OCI-LY7 (cell line): ENCODE results near the gene ZBTB42. TPM values are rescaled to one million over a fixed set of nuclear protein-coding genes. Genes with fewer than 3 reads are reported as not detected.

Experiments
- BruUV-seq: library from RNA; stranded (reverse); fragments of 400-500 nt; replicated peaks from 2 replicates; lab custom pipeline; 2021; lab: Mats Ljungman, UMichigan
- CTCF ChIA-PET: fragments of 300-600 bp; sonication (Branson Sonifier 250); formaldehyde crosslinking; loops from one replicate; lab custom pipeline; 2022; ENCODE audit warnings: antibody characterized with exemption; ENCODE audit not compliant: unreplicated experiment; lab: Charles Lee
- POLR2A ChIA-PET: fragments of 300-600 bp; sonication (Branson Sonifier 250); formaldehyde crosslinking; loops from one replicate; lab custom pipeline; 2022; ENCODE audit warnings: antibody characterized with exemption; lab: Charles Lee
- DNase-seq: peaks from one replicate; pipeline ENCODE4 v3.0.0-alpha.2; 2015; ENCODE audit warnings: low spot score
- H2AFZ ChIP-seq: fragments of 200-600 bp; sonication (generic), shearing (Covaris generic); 2 replicates; pipeline ENCODE4 v1.6.1; 2014; ENCODE audit warnings: mild to moderate bottlenecking, antibody characterized with exemption, low read length, moderate library complexity
- H3K27ac ChIP-seq: fragments of 200-600 bp; sonication (generic); 2 replicates; pipeline ENCODE4 v1.5.1; 2014; ENCODE audit warnings: mixed run types, low read depth, mild to moderate bottlenecking, moderate library complexity, low read length, inconsistent platforms; ENCODE audit not compliant: poor library complexity, severe bottlenecking
- H3K36me3 ChIP-seq: fragments of 200-600 bp; sonication (generic); 2 replicates; pipeline ENCODE4 v1.6.1; 2014; ENCODE audit warnings: mild to moderate bottlenecking, antibody characterized with exemption, low read length, moderate library complexity, mixed read lengths; ENCODE audit not compliant: insufficient read depth
- H3K4me1 ChIP-seq: fragments of 200-600 bp; sonication (generic); 2 replicates; pipeline ENCODE4 v1.5.1; 2014; ENCODE audit warnings: mild to moderate bottlenecking, low read length; ENCODE audit not compliant: insufficient read depth, poor library complexity, severe bottlenecking
- H3K4me2 ChIP-seq: fragments of 200-600 bp; sonication (generic); 2 replicates; pipeline ENCODE4 v1.6.1; 2014; ENCODE audit warnings: mild to moderate bottlenecking, low read length
- H3K4me3 ChIP-seq: fragments of 200-600 bp; sonication (generic); 2 replicates; pipeline ENCODE4 v1.5.1; 2014; ENCODE audit warnings: mild to moderate bottlenecking, low read depth, low read length; ENCODE audit not compliant: poor library complexity, severe bottlenecking
- H3K79me2 ChIP-seq: fragments of 200-600 bp; sonication (generic); 2 replicates; pipeline ENCODE4 v1.6.1; 2016; ENCODE audit warnings: low read depth, mild to moderate bottlenecking, low read length, moderate library complexity, mixed read lengths; ENCODE audit not compliant: insufficient read depth
- H3K9me2 ChIP-seq: fragments of 200-600 bp; sonication (generic); 2 replicates; pipeline ENCODE4 v1.6.1; 2016; ENCODE audit warnings: mild to moderate bottlenecking, low read length, mixed read lengths; ENCODE audit not compliant: insufficient read depth
- H3K9me3 ChIP-seq: fragments of 200-600 bp; sonication (generic); 2 replicates; pipeline ENCODE4 v1.6.1; 2014; ENCODE audit warnings: mild to moderate bottlenecking, mixed run types, low read length, mixed read lengths
- H4K20me1 ChIP-seq: fragments of 200-600 bp; sonication (generic); 2 replicates; pipeline ENCODE4 v1.6.1; 2014; ENCODE audit warnings: mild to moderate bottlenecking, antibody characterized with exemption, low read length, moderate library complexity, mixed read lengths; ENCODE audit not compliant: insufficient read depth
- CTCF ChIP-seq: fragments of 200-600 bp; sonication (generic); conservative IDR thresholded peaks from 2 replicates; pipeline ENCODE4 v1.5.1; 2014; ENCODE audit warnings: mild to moderate bottlenecking, antibody characterized with exemption, low read length, moderate library complexity, mixed read lengths
- EZH2phosphoT487 ChIP-seq: fragments of 200-600 bp; sonication (generic); IDR thresholded peaks from 2 replicates; pipeline ENCODE4 v1.6.1; 2018; ENCODE audit warnings: low read depth, borderline replicate concordance, mild to moderate bottlenecking, mixed run types, antibody characterized with exemption, low read length, moderate library complexity, mixed read lengths
- intact Hi-C: fragments of 100-400 bp; cut with micrococcal nuclease; formaldehyde crosslinking; loops from one replicate; pipeline ENCODE4 v1.10.0; 2022; ENCODE audit not compliant: unreplicated experiment
- total RNA-seq, 2 experiments: library from RNA; depleted of rRNA in 1 of 2; stranded (reverse); fragments of >200 nt in 1 of 2; shearing (Covaris generic) in 1 of 2; gene quantifications; 2 replicates each; pipeline ENCODE4 v1.2.3, GENCODE V29; 2014 to 2022

ZBTB42 gene
- total RNA-seq, 2 experiments from 2014 or later: 0.98 to 1.9 TPM

- Histone ChIP-seq H3K4me3 (peak overlapping the region; percentile 91), H3K4me1 (peaks cover 57% of the 10 kb centered on the region), H3K36me3 (peaks cover 42% of the 10 kb centered on the region), H3K27ac (peak overlapping the region; percentile 42), H2AFZ (no peak overlapping the region), H4K20me1 (peaks cover 14% of the 10 kb centered on the region), H3K9me2 (no peaks in the 10 kb centered on the region), H3K4me2 (peak overlapping the region; percentile 100), H3K9me3 (0 out of 2 replicates have a peak, but pooled peaks cover 10% of the 10 kb centered on the region), H3K79me2 (peaks cover 38% of the 10 kb centered on the region)
- no TSS peak for BruUV-seq
- intact Hi-C loops: loop anchor here (1.0 to 10.0 kb wide), 4 partner anchors 41 to 271 kb away; partner anchors contain the start of gene CDCA4
- POLR2A ChIA-PET: interaction anchor here (1.2 to 1.9 kb wide), 4 partner anchors 9 to 97 kb away, joined by 3 to 9 read pairs (median 4); no protein-coding TSS in a partner anchor
- CTCF ChIA-PET: interaction anchor here (1.4 kb wide), 1 partner anchor 15 kb away, joined by 6 read pairs; no protein-coding TSS in a partner anchor
- no peak for TF ChIP-seq EZH2phosphoT487
- TF ChIP-seq CTCF: no peak
- peak; percentile 18 for DNase-seq
Observed at GRCh38 chr14:104753528-104754212, 47.2 kb upstream of the ZBTB42 start.

- Histone ChIP-seq H3K4me1 (peaks cover 51% of the 10 kb centered on the region), H4K20me1 (peaks cover 14% of the 10 kb centered on the region), H3K4me2 (peak overlapping the region; percentile 100), H3K79me2 (peaks cover 38% of the 10 kb centered on the region), H3K4me3 (peak overlapping the region; percentile 91), H2AFZ (no peak overlapping the region), H3K27ac (no peak overlapping the region), H3K9me2 (no peaks in the 10 kb centered on the region), H3K9me3 (0 out of 2 replicates have a peak, but pooled peaks cover 10% of the 10 kb centered on the region), H3K36me3 (peaks cover 48% of the 10 kb centered on the region)
- intact Hi-C loops: loop anchor here (5.0 to 10.0 kb wide), 2 partner anchors 123 to 270 kb away; partner anchors contain the start of gene CDCA4
- POLR2A ChIA-PET: interaction anchor here (0.5 to 1.5 kb wide), 2 partner anchors 16 to 106 kb away, joined by 4 read pairs; no protein-coding TSS in a partner anchor
- TF ChIP-seq CTCF: no peak
- TF ChIP-seq EZH2phosphoT487: no peak
- CTCF ChIA-PET: no interaction called here
- TSS peak; percentile 35 for BruUV-seq
- DNase-seq: no peak
Observed at GRCh38 chr14:104754213-104754851, 46.6 kb upstream of the ZBTB42 start.
